Chondrocyte (in vitro differentiated cells): Measurements from ENCODE around the gene ERI3. TPM values are rescaled to one million over a fixed set of nuclear protein-coding genes. Genes with fewer than 3 reads are reported as not detected.

Experiments used
- DNase-seq: peaks from one replicate; pipeline ENCODE4 v3.0.0; 2021; ENCODE audit warnings: mixed read lengths, low spot score
- H3K27ac Mint-ChIP-seq: one replicate; pipeline ENCODE4 v1.8.0; 2021; ENCODE audit warnings: mild to moderate bottlenecking, moderate library complexity, mixed read lengths; ENCODE audit not compliant: unreplicated experiment
- H3K27me3 Mint-ChIP-seq: 2 replicates; pipeline ENCODE4 v1.8.0; 2021; ENCODE audit warnings: low read depth, mixed read lengths
- H3K36me3 Mint-ChIP-seq: 2 replicates; pipeline ENCODE4 v1.8.0; 2021; ENCODE audit warnings: low read depth, mixed read lengths
- H3K4me1 Mint-ChIP-seq: 2 replicates; pipeline ENCODE4 v1.8.0; 2021; ENCODE audit warnings: low read depth, mild to moderate bottlenecking, mixed read lengths
- H3K4me3 Mint-ChIP-seq: one replicate; pipeline ENCODE4 v1.8.0; 2021; ENCODE audit warnings: mild to moderate bottlenecking, moderate library complexity, mixed read lengths; ENCODE audit not compliant: unreplicated experiment
- H3K9me3 Mint-ChIP-seq: 2 replicates; pipeline ENCODE4 v1.8.0; 2021; ENCODE audit warnings: low read depth, mixed read lengths
- total RNA-seq: library from RNA; stranded (reverse); gene quantifications from 3 replicates; pipeline ENCODE4 v1.2.1, GENCODE V29; 2021
- TF ChIP-seq, protein P1 (sequence below): fragments of 200-600 bp; sonication (generic); IDR thresholded peaks from 2 replicates; pipeline ENCODE4 v1.5.0; 2021; ENCODE audit warnings: antibody characterized with exemption, mild to moderate bottlenecking, moderate library complexity

Gene ERI3
- total RNA-seq, 1 donor from 2014 or later = 46.0 TPM

DNA sequence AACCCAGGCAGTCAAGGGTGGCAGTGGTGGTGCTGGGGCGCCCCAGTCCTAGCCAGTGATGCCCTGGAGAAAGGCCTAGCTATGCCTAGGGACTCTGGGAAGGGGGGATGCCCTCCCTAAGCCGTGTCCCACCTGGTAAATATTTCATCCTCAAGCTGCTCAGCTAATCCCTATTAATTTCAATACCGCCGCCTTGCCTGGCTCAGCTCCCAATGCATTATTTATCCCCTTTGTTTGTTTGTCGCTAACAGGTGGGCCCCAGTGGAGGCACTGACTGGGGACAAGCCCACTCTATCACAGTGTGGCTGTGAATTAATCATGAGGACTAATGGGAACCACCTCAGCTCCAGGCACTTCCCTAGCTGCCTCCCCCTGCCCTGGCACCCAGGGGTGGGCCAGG is 119.2 kb downstream of the ERI3 start:
- Mint-ChIP-seq H3K27me3 (no peaks in the 10 kb centered on the region), H3K4me1 (peaks cover 19% of the 10 kb centered on the region), H3K27ac (no peak overlapping the region), H3K36me3 (peaks cover 3% of the 10 kb centered on the region), H3K4me3 (no peak overlapping the region), H3K9me3 (no peaks in the 10 kb centered on the region)
- no peak for DNase-seq
- TF ChIP-seq, protein P1, sequence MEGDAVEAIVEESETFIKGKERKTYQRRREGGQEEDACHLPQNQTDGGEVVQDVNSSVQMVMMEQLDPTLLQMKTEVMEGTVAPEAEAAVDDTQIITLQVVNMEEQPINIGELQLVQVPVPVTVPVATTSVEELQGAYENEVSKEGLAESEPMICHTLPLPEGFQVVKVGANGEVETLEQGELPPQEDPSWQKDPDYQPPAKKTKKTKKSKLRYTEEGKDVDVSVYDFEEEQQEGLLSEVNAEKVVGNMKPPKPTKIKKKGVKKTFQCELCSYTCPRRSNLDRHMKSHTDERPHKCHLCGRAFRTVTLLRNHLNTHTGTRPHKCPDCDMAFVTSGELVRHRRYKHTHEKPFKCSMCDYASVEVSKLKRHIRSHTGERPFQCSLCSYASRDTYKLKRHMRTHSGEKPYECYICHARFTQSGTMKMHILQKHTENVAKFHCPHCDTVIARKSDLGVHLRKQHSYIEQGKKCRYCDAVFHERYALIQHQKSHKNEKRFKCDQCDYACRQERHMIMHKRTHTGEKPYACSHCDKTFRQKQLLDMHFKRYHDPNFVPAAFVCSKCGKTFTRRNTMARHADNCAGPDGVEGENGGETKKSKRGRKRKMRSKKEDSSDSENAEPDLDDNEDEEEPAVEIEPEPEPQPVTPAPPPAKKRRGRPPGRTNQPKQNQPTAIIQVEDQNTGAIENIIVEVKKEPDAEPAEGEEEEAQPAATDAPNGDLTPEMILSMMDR = no peak

DNA sequence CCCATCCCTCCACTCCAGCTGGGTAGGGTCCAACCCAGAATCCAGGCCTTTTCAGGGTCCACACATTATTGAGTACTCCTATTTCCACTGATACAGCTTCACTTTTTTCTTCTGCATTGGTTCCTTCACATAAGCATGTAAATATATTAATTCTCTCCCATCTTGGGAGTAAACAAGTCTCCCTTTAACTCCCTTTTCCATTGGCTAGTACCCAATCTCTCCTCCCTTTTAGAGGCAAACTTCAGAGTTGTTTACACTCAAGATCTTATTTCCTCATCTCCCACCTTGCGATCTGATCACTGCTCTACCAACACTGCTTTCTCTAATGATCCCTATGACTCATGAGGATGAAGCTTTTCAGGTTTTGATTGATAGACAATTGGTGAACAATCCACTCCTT is 121.5 kb downstream of the ERI3 start:
- H3K4me1 Mint-ChIP-seq = no peaks in the 10 kb centered on the region
- no peaks in the 10 kb centered on the region for H3K9me3 Mint-ChIP-seq
- TF ChIP-seq, protein P1 = no peak
- H3K27ac Mint-ChIP-seq = no peak overlapping the region
- H3K27me3 Mint-ChIP-seq = no peaks in the 10 kb centered on the region
- peaks cover 6% of the 10 kb centered on the region for H3K36me3 Mint-ChIP-seq
- no peak overlapping the region for H3K4me3 Mint-ChIP-seq
- no peak for DNase-seq

DNA sequence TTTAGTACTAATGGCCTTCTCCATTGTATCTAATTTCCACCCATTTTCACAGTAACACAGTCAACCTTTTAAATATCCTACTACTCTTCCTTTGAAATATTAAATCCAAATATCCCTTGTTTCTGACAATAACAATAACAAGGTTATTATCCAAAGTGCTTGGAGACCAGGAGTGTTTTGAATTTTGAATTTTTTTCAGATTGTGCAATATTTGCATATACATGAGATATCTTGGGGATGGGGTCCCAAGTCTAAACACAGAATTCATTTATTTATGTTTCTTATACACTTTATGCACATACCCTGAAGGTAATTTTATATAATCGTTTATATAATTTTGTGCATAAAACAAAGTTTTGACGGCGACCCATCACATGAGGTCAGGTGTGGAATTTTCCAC is 124.3 kb downstream of the ERI3 start:
- no peaks in the 10 kb centered on the region for H3K27me3 Mint-ChIP-seq
- H3K27ac Mint-ChIP-seq = no peak overlapping the region
- H3K36me3 Mint-ChIP-seq = peaks cover 6% of the 10 kb centered on the region
- DNase-seq = no peak
- no peaks in the 10 kb centered on the region for H3K9me3 Mint-ChIP-seq
- TF ChIP-seq, protein P1 = no peak
- no peak overlapping the region for H3K4me3 Mint-ChIP-seq
- no peaks in the 10 kb centered on the region for H3K4me1 Mint-ChIP-seq

DNA sequence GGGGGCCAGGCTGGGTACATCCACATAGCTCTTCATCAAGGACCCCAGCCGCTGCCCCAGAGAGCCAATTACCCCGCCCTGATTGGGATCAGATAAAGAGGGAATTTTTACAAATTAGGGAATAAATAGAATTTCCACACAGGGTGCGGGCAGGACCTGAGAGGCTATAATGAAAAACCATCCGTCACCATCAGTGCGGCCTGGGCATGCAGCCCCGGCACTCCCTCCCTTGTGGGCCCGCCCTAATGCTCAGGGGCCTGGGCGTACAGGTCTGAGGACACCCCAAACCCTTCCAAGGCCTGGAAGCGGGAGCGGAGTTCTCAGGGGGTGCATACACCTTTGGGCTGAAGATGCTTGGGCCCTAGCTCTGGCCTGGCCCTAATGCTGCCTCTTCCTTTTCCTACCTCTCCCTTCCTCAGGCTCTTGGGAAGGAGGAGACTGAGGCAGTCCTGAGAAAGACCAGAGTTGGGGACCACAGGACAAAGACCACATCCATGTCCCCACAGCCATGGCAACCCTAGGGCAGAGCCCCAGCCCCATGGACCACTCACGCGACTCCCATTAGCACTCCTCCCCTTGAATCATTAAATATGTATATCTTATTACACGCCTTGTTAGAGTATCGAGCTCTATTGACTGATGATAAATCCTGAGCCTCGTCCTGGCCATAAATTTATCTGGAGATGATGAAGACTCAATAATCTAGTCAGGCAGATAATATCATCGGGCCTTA is 125.5 kb downstream of the ERI3 start:
- no peak overlapping the region for H3K27ac Mint-ChIP-seq
- no peaks in the 10 kb centered on the region for H3K27me3 Mint-ChIP-seq
- no peak overlapping the region for H3K4me3 Mint-ChIP-seq
- peaks cover 2% of the 10 kb centered on the region for H3K36me3 Mint-ChIP-seq
- no peaks in the 10 kb centered on the region for H3K9me3 Mint-ChIP-seq
- TF ChIP-seq, protein P1 = no peak
- no peak for DNase-seq
- no peaks in the 10 kb centered on the region for H3K4me1 Mint-ChIP-seq

DNA sequence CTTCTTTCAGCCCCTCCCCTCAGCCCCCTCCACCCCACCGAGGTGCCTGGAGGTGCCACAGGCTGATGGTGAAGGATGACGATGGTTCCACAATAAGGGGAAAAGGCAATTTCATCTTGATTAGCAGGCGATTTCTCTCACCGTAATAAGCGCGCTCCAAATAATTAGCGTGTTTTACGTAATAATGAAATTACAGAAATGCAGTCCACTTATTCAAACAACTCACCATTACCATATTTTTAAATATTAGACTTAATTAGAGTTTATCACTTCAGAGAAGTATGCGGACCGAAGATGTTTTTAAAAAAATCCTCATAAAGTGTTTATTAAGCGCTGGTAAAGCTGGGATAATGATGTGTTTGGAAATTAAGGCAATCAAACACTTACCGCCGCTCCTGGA is 126.8 kb downstream of the ERI3 start:
- no peaks in the 10 kb centered on the region for H3K9me3 Mint-ChIP-seq
- H3K27me3 Mint-ChIP-seq = no peaks in the 10 kb centered on the region
- no peak overlapping the region for H3K27ac Mint-ChIP-seq
- peaks cover 2% of the 10 kb centered on the region for H3K36me3 Mint-ChIP-seq
- no peak overlapping the region for H3K4me3 Mint-ChIP-seq
- TF ChIP-seq, protein P1 = no peak
- no peaks in the 10 kb centered on the region for H3K4me1 Mint-ChIP-seq
- DNase-seq = no peak
